BLaER1 treated with 17β-estradiol and CSF1 and Interleukin-3, amounts not matched to agents 10 nM and 100 nM (cell line): Measurements from ENCODE around the gene OXTR.
A peak's percentile ranks its signal among the peaks of the same experiment; 100 is the strongest.

ENCODE experiments used
- H3K27ac ChIP-seq, 11 experiments: shearing (Covaris generic); formaldehyde crosslinking; 2 replicates each; pipeline ENCODE4 v1.8.1; 2022
- H3K27me3 ChIP-seq, 11 experiments: shearing (Covaris generic); formaldehyde crosslinking; 2 replicates each; pipeline ENCODE4 v1.8.1; 2022
- H3K36me3 ChIP-seq, 11 experiments: shearing (Covaris generic); formaldehyde crosslinking; 2 replicates each; pipeline ENCODE4 v1.8.1; 2022
- H3K4me1 ChIP-seq, 10 experiments: shearing (Covaris generic); formaldehyde crosslinking; 2 replicates each; pipeline ENCODE4 v1.8.1; 2022
- H3K4me2 ChIP-seq, 11 experiments: shearing (Covaris generic); formaldehyde crosslinking; 2 replicates each; pipeline ENCODE4 v1.8.1; 2022
- H3K4me3 ChIP-seq, 10 experiments: shearing (Covaris generic); formaldehyde crosslinking; 2 replicates each; pipeline ENCODE4 v1.8.1; 2022
- H3K9ac ChIP-seq, 11 experiments: shearing (Covaris generic); formaldehyde crosslinking; 2 replicates each; pipeline ENCODE4 v1.8.1; 2022
- H3K9me3 ChIP-seq, 11 experiments: shearing (Covaris generic); formaldehyde crosslinking; replicated peaks in 1 of 11; 2 replicates each; pipeline ENCODE4 v1.8.1; 2022
- H4K20me1 ChIP-seq, 11 experiments: shearing (Covaris generic); formaldehyde crosslinking; 2 replicates each; pipeline ENCODE4 v1.8.1; 2022
- Cebpa-rat ChIP-seq, 11 experiments: shearing (Covaris generic); IDR thresholded peaks; 2 replicates each; pipeline ENCODE4 v1.8.1; 2022

Gene OXTR

DNA sequence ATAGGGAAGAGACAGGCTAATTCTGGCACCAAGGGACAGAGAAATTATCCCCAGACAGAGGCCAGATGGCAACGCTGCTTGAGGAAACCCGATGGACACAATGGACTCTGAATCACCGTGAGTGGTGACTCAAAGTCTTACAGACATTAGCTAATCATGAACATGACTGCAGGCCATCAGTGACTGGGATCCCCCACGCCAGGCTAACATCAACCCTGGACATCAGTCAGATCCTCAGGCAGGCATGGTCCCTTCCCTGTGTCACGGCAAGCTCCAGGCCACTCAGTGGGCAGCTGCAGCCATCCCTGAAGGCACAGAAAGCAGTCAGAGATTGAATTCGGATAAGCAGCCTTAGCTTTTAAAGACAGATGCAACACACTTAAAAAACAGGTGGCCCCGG is 23.8 kb upstream of the OXTR start:
- no peaks in the 10 kb centered on the region for H4K20me1 ChIP-seq
- H3K4me1 ChIP-seq = no peaks in the 10 kb centered on the region
- H3K27me3 ChIP-seq = no peaks in the 10 kb centered on the region
- peaks cover 0 to 8% (median 0%) of the 10 kb centered on the region in 11 experiments; a peak in 1 of 22 replicates for H3K36me3 ChIP-seq
- H3K4me2 ChIP-seq = no peak overlapping the region
- no peak for TF ChIP-seq Cebpa-rat (IDR thresholded peaks at IDR 0.05)
- H3K9me3 ChIP-seq = peaks cover 9 to 33% (median 21%) of the 10 kb centered on the region in 11 experiments; a peak in 21 of 22 replicates
- no peak overlapping the region for H3K9ac ChIP-seq
- H3K4me3 ChIP-seq = no peak overlapping the region
- H3K27ac ChIP-seq = no peak overlapping the region

DNA sequence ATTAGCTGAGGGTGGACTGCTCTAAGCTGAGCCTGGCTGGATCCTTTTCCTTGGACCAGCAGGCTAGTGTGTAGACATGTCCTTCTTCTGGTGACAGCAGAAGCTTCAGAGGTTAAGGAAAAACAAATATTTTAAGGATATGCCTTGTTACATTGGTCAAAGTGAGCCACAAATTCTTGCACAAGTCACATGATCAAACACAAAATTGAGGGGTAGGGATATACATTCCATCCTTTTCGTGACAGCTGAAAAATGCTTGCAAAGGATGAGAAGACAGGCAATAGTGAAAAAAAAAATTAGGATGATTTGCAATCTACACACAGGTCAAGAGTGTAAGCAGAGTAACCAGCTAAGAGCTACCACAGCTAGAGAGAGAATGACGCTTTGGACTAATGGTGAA is 21.1 kb upstream of the OXTR start:
- no peak overlapping the region for H3K9ac ChIP-seq
- H3K27me3 ChIP-seq = no peaks in the 10 kb centered on the region
- H3K36me3 ChIP-seq = peaks cover 0 to 8% (median 0%) of the 10 kb centered on the region in 11 experiments; a peak in 1 of 22 replicates
- no peak overlapping the region for H3K27ac ChIP-seq
- H3K4me2 ChIP-seq = no peak overlapping the region
- no peak for TF ChIP-seq Cebpa-rat (IDR thresholded peaks at IDR 0.05)
- peaks cover 9 to 38% (median 21%) of the 10 kb centered on the region in 11 experiments; a peak in 21 of 22 replicates for H3K9me3 ChIP-seq
- H3K4me3 ChIP-seq = no peak overlapping the region
- H4K20me1 ChIP-seq = no peaks in the 10 kb centered on the region
- H3K4me1 ChIP-seq = no peaks in the 10 kb centered on the region

DNA sequence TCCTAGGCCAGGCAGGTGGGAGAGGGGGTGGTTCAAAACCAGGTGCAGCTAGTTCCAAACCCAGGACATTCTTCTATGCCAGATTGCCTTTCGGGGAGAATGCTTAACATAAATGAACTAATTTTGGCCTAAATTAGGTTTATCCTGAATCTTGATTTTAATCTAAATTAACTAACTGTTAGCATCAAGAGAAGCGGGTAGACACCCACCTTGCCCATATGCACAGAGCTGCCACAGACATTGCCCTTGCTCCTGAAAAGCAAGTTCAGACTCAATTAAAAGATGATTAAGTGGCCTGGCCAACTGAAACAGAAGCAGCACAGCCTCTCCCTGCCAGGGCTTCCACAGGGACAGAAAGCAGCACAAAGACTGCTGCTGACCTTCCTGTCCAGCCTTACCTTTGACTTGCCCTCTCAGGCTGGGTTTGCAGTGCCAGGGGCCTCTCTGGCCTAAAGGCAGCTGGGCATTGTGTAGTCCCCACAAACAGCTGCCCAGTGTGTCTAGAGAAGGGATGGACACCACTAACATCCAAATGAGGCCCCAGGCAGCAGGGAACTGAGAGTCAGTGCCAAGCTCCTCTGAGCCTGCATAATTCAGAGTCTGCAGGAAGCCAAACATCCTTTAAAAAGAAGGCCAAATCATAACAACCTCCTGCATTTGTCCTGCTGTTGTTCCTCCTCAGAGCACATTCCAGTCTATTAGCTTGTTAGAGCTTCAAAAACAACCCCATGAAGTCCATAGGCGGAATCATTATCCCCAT is 15.4 kb upstream of the OXTR start:
- no peak overlapping the region for H3K27ac ChIP-seq
- no peak overlapping the region for H3K4me2 ChIP-seq
- peaks cover 7 to 21% (median 10%) of the 10 kb centered on the region in 11 experiments; a peak in 21 of 22 replicates for H3K9me3 ChIP-seq
- peaks cover 0 to 4% (median 0%) of the 10 kb centered on the region in 10 experiments; a peak in 1 of 20 replicates for H3K4me1 ChIP-seq
- H3K9ac ChIP-seq = no peak overlapping the region
- H4K20me1 ChIP-seq = no peaks in the 10 kb centered on the region
- no peak overlapping the region for H3K4me3 ChIP-seq
- H3K27me3 ChIP-seq = no peaks in the 10 kb centered on the region
- TF ChIP-seq Cebpa-rat (IDR thresholded peaks at IDR 0.05) = no peak
- H3K36me3 ChIP-seq = peaks cover 0 to 5% (median 0%) of the 10 kb centered on the region in 11 experiments; a peak in 1 of 22 replicates

DNA sequence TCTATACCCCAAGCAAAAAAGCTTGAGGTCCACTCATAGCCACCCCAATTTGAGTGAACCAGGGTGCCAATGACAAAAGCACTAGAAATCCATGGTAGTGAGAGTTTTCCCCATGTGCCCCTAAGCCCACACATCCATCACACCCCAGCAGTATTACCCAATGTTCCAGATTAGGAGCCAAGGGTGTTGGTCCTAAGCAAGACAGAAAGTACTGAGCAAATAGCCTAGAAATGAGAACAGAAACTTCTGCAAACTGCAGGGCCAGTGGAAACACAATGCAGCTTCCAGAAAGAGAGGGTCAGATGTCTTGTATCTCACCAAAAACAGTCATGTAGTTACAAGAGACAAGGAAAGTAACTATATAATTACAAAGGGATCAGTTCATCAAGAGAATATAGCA is 10.9 kb upstream of the OXTR start:
- no peaks in the 10 kb centered on the region for H4K20me1 ChIP-seq
- TF ChIP-seq Cebpa-rat (IDR thresholded peaks at IDR 0.05) = no peak

DNA sequence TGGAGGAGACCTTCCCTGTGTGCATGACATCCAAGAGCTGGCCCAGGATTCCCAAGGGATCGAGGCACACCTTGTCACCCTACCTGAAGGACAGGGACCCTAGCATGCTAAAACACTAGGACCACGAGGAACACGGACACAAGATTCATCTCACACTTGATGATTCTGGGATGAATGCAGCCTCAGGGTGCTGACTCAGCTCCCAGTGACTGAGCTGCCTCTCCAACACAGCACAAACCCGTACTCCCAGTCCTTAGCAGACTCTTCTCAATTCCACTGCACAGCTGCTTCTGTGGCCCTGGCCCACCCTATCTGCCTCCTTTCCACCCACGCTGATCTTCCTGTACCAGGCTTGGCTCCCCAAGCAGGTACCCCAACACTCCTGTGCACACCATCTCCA is 9.1 kb upstream of the OXTR start:
- H3K4me3 ChIP-seq = no peak overlapping the region
- H4K20me1 ChIP-seq = no peaks in the 10 kb centered on the region
- no peaks in the 10 kb centered on the region for H3K36me3 ChIP-seq
- peaks cover 0 to 11% (median 0%) of the 10 kb centered on the region in 10 experiments; a peak in 3 of 20 replicates for H3K4me1 ChIP-seq
- H3K4me2 ChIP-seq = no peak overlapping the region
- H3K27ac ChIP-seq = no peak overlapping the region
- no peak overlapping the region for H3K9ac ChIP-seq
- H3K27me3 ChIP-seq = no peaks in the 10 kb centered on the region
- no peak for TF ChIP-seq Cebpa-rat (IDR thresholded peaks at IDR 0.05)
- H3K9me3 ChIP-seq = no peaks in the 10 kb centered on the region

More for the DNA sequence above, 10.9 kb upstream of the OXTR start:
- Histone ChIP-seq H3K9ac (no peak overlapping the region), H3K27ac (no peak overlapping the region), H3K9me3 (no peaks in the 10 kb centered on the region), H3K4me3 (no peak overlapping the region), H3K36me3 (no peaks in the 10 kb centered on the region), H3K4me1 (peaks cover 0 to 11% (median 0%) of the 10 kb centered on the region in 10 experiments; a peak in 3 of 20 replicates), H3K27me3 (no peaks in the 10 kb centered on the region), H3K4me2 (0 out of 22 replicates have a peak overlapping the region, but pooled peaks of 1 of the 11 experiments have one; percentile 24)

DNA sequence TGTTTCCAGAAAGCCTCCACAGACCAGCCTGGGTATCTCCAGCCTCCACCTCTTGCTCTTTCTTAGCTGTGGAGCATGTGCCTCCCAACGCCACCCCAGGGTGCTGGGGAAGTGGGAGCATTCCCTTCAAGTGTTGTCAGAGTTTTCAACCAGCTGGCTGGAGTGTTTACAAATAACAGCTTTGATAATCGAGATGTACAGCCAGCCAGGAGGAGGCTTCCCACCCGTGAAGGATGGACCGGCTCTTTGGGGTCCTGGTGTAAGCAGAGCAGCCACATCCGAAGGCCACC is 8.5 kb upstream of the OXTR start:
- no peaks in the 10 kb centered on the region for H3K27me3 ChIP-seq
- no peak for TF ChIP-seq Cebpa-rat (IDR thresholded peaks at IDR 0.05)

DNA sequence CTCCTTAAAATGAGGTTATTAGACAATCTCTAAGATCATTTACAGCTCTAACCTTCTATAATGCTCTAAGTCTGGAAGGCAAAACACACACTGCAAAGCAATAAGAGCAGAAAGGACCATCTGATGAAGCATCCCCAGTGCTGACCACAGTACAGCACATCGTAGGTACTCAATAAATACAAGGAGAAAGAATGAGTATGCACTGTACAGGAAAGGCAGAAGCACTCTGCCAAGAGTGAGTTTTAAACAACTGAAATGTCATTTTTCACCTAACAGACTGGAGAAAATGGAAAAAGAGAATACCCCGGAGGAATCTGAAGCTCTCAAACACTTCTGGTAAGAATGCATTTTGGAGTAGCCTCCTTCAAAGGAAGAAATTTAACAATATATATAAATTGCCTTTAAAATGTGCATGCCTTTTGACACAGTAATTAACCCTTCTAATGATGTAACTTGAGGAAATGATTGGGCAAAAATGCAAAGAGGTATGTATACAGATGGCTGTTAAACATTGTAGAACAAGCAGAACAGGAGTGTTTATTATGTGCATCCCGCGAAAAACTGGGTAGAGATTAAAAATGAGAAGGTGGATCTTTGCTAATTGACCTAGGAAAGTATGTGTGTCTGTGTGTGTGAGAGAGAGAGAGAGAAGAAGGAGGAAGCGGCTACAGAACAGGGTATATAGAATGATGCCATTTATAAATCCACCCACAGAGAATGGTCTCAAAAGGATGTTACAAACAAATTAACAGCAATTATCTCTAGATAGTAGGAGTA is 8.0 kb upstream of the OXTR start:
- no peaks in the 10 kb centered on the region for H4K20me1 ChIP-seq
- H3K9me3 ChIP-seq = no peaks in the 10 kb centered on the region
- H3K27me3 ChIP-seq = no peaks in the 10 kb centered on the region
- peaks cover 0 to 11% (median 0%) of the 10 kb centered on the region in 10 experiments; a peak in 3 of 20 replicates for H3K4me1 ChIP-seq
- no peak for TF ChIP-seq Cebpa-rat (IDR thresholded peaks at IDR 0.05)
- no peak overlapping the region for H3K27ac ChIP-seq
- 0 out of 22 replicates have a peak overlapping the region, but pooled peaks of 2 of the 11 experiments have one; percentile 4 to 5 for H3K4me2 ChIP-seq
- H3K36me3 ChIP-seq = no peaks in the 10 kb centered on the region
- no peak overlapping the region for H3K4me3 ChIP-seq
- H3K9ac ChIP-seq = no peak overlapping the region

More for the DNA sequence above, 8.5 kb upstream of the OXTR start:
- Histone ChIP-seq H3K36me3 (no peaks in the 10 kb centered on the region), H3K4me3 (no peak overlapping the region), H3K9ac (no peak overlapping the region), H4K20me1 (no peaks in the 10 kb centered on the region), H3K4me1 (peaks cover 0 to 11% (median 0%) of the 10 kb centered on the region in 10 experiments; a peak in 3 of 20 replicates), H3K27ac (no peak overlapping the region), H3K9me3 (no peaks in the 10 kb centered on the region), H3K4me2 (0 out of 22 replicates have a peak overlapping the region, but pooled peaks of 2 of the 11 experiments have one; percentile 4 to 5)

DNA sequence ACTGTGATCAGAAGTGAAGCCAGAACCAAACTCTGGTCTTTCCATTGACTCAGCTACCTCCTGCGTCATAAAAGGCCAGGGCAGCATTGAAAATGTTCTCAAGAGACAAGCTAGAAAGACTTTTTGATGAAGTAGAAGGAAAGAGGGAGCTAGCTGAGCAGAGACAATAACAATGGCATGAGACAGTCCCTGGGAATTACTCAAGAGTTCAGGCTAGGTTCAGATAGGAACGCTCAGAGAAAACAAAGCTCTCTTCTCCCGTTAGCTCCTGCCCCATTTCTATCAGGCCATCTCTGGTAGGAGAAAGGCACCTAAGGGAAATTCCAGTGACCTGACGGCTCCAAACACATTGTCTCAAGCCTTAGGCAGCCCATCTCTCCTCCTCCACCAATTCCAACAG is 7.0 kb upstream of the OXTR start:
- Histone ChIP-seq H3K4me1 (peaks cover 0 to 11% (median 0%) of the 10 kb centered on the region in 10 experiments; a peak in 3 of 20 replicates), H3K27me3 (no peaks in the 10 kb centered on the region), H4K20me1 (no peaks in the 10 kb centered on the region), H3K4me2 (no peak overlapping the region), H3K36me3 (no peaks in the 10 kb centered on the region), H3K4me3 (no peak overlapping the region), H3K9me3 (no peaks in the 10 kb centered on the region), H3K27ac (no peak overlapping the region), H3K9ac (no peak overlapping the region)
- TF ChIP-seq Cebpa-rat (IDR thresholded peaks at IDR 0.05) = no peak

DNA sequence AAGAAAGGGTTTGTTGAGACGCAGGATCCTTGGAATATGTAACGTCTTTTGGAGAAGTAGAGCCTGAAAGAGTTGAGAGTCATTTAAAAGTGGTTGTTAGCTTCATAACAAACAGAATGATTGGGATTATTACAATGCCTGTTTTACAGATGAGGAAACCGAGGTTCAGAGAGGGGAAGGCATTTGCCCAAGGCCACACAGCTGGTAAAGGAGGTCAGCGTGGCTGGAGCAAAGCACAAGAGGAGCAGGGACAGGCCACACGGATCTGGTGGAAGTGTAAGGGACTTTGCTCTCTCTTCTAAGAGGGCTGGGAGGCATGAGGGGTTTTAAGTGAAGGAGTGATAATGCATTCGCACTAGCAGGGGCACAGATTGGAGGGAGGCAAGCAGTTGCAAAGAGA is 6.2 kb upstream of the OXTR start:
- Histone ChIP-seq H3K36me3 (no peaks in the 10 kb centered on the region), H3K4me2 (no peak overlapping the region), H3K9ac (no peak overlapping the region), H4K20me1 (no peaks in the 10 kb centered on the region), H3K9me3 (no peaks in the 10 kb centered on the region), H3K27ac (no peak overlapping the region), H3K4me1 (peaks cover 0 to 11% (median 0%) of the 10 kb centered on the region in 10 experiments; a peak in 3 of 20 replicates), H3K4me3 (no peak overlapping the region), H3K27me3 (no peaks in the 10 kb centered on the region)
- no peak for TF ChIP-seq Cebpa-rat (IDR thresholded peaks at IDR 0.05)
